IMR-90 (cell line): ENCODE measurements around the gene PGGT1B. TPM values are rescaled to one million over a fixed set of nuclear protein-coding genes. Genes with fewer than 3 reads are reported as not detected.

Source experiments
- ATAC-seq: fragments of 200-7000 bp; cut with Tn5 transposase; 2 replicates; pipeline ENCODE4 v1.9.1; 2020; ENCODE audit warnings: low read depth, mild to moderate bottlenecking, moderate library complexity
- BruUV-seq: library from RNA; stranded (reverse); fragments of 400-500 nt; replicated peaks from 2 replicates; lab custom pipeline; 2021; lab: Mats Ljungman, UMichigan
- CTCF ChIA-PET: fragments of 300-600 bp; formaldehyde crosslinking; extraction: SDS; loops from one replicate; lab custom pipeline; 2021; ENCODE audit warnings: antibody characterized with exemption; lab: Yijun Ruan, JAX
- POLR2A ChIA-PET: fragments of 300-600 bp; sonication (Branson Sonifier 250); formaldehyde crosslinking; loops from one replicate; lab custom pipeline; 2022; ENCODE audit warnings: antibody characterized with exemption; ENCODE audit not compliant: unreplicated experiment; lab: Charles Lee
- DNase-seq: peaks from one replicate; pipeline ENCODE4 v3.0.0; 2013
- H2AFZ ChIP-seq: replicated peaks from 2 replicates; pipeline ENCODE3; 2013; ENCODE audit warnings: low read length, mild to moderate bottlenecking; ENCODE audit not compliant: poor library complexity
- H2AK5ac ChIP-seq: 2 replicates; pipeline ENCODE4 v1.6.1; 2013; ENCODE audit warnings: low read depth, low read length, inconsistent platforms
- H2AK9ac ChIP-seq: replicated peaks from 2 replicates; pipeline ENCODE3; 2013; ENCODE audit warnings: mild to moderate bottlenecking, low read depth, low read length, moderate library complexity; ENCODE audit not compliant: poor library complexity
- H2BK120ac ChIP-seq: 2 replicates; pipeline ENCODE4 v1.6.1; 2013; ENCODE audit warnings: low read depth, low read length, inconsistent platforms
- H2BK15ac ChIP-seq: 3 replicates; pipeline ENCODE4 v1.6.1; 2013; ENCODE audit warnings: low read depth, low read length, inconsistent platforms
- H2BK20ac ChIP-seq: 2 replicates; pipeline ENCODE4 v1.6.1; 2013; ENCODE audit warnings: low read depth, mild to moderate bottlenecking, inconsistent platforms, low read length, moderate library complexity
- H2BK5ac ChIP-seq: 2 replicates; pipeline ENCODE4 v1.6.1; 2013; ENCODE audit warnings: mild to moderate bottlenecking, low read depth, low read length, inconsistent platforms; ENCODE audit not compliant: poor library complexity, severe bottlenecking
- H3K14ac ChIP-seq: replicated peaks from 2 replicates; pipeline ENCODE4 v1.6.1; 2013; ENCODE audit warnings: low read depth, low read length, inconsistent platforms
- H3K18ac ChIP-seq: 2 replicates; pipeline ENCODE4 v1.6.1; 2013; ENCODE audit warnings: low read depth, low read length, control low read depth
- H3K23ac ChIP-seq: 2 replicates; pipeline ENCODE4 v1.6.1; 2013; ENCODE audit warnings: low read depth, low read length, inconsistent platforms
- H3K27ac ChIP-seq: 2 replicates; pipeline ENCODE4 v1.5.1; 2013; ENCODE audit warnings: mild to moderate bottlenecking, control low read depth, low read length; ENCODE audit not compliant: insufficient read depth
- H3K27me3 ChIP-seq: 2 replicates; pipeline ENCODE4 v1.6.1; 2013; ENCODE audit warnings: low read length; ENCODE audit not compliant: control insufficient read depth, insufficient read depth
- H3K36me3 ChIP-seq: 2 replicates; pipeline ENCODE4 v1.6.1; 2013; ENCODE audit warnings: low read length, mixed read lengths; ENCODE audit not compliant: control insufficient read depth, insufficient read depth
- H3K4ac ChIP-seq: 2 replicates; pipeline ENCODE4 v1.6.1; 2013; ENCODE audit warnings: low read depth, low read length, inconsistent platforms
- H3K4me1 ChIP-seq: 2 replicates; pipeline ENCODE4 v1.6.1; 2013; ENCODE audit warnings: low read length, mixed read lengths; ENCODE audit not compliant: control insufficient read depth, insufficient read depth
- H3K4me2 ChIP-seq: 2 replicates; pipeline ENCODE4 v1.6.1; 2013; ENCODE audit warnings: low read depth, mild to moderate bottlenecking, control low read depth, low read length, moderate library complexity
- H3K4me3 ChIP-seq: 2 replicates; pipeline ENCODE4 v1.5.1; 2013; ENCODE audit warnings: low read depth, mild to moderate bottlenecking, control low read depth, low read length, moderate library complexity; ENCODE audit not compliant: insufficient read depth
- H3K56ac ChIP-seq: 2 replicates; pipeline ENCODE4 v1.6.1; 2013; ENCODE audit warnings: low read length, inconsistent platforms; ENCODE audit not compliant: insufficient read depth; ENCODE audit errors: extremely low read depth
- H3K79me1 ChIP-seq, 2 experiments: 2 replicates each; pipeline ENCODE4 v1.6.1; 2013; ENCODE audit warnings: low read length in 2 of 2, inconsistent platforms in 1 of 2, low read depth in 1 of 2
- H3K9ac ChIP-seq: 2 replicates; pipeline ENCODE4 v1.6.1; 2013; ENCODE audit warnings: low read depth, low read length, control low read depth
- H3K9me1 ChIP-seq: 2 replicates; pipeline ENCODE4 v1.6.1; 2013; ENCODE audit warnings: low read length, inconsistent platforms; ENCODE audit not compliant: insufficient read depth
- H3K9me3 ChIP-seq: 2 replicates; pipeline ENCODE4 v1.6.1; 2013; ENCODE audit warnings: low read length; ENCODE audit not compliant: control insufficient read depth, insufficient read depth
- H4K20me1 ChIP-seq: 2 replicates; pipeline ENCODE4 v1.6.1; 2013; ENCODE audit warnings: low read length, inconsistent platforms; ENCODE audit not compliant: insufficient read depth
- H4K5ac ChIP-seq: 2 replicates; pipeline ENCODE4 v1.6.1; 2013; ENCODE audit warnings: mild to moderate bottlenecking, low read depth, low read length, control low read depth
- H4K8ac ChIP-seq, 2 experiments: 2 replicates each; pipeline ENCODE4 v1.6.1; 2013; ENCODE audit warnings: low read depth in 2 of 2, low read length in 2 of 2, control low read depth in 1 of 2, inconsistent platforms in 1 of 2
- H4K91ac ChIP-seq: 2 replicates; pipeline ENCODE4 v1.6.1; 2013; ENCODE audit warnings: low read depth, low read length, inconsistent platforms; ENCODE audit not compliant: insufficient read depth
- BHLHE40 ChIP-seq: fragments of 150-350 bp; IDR thresholded peaks from 2 replicates; pipeline ENCODE4 v1.6.1; 2016; ENCODE audit warnings: mild to moderate bottlenecking, low read depth, low read length
- CTCF ChIP-seq: conservative IDR thresholded peaks from 2 replicates; pipeline ENCODE4 v1.5.1; 2012; ENCODE audit warnings: mild to moderate bottlenecking, low read depth, low read length, improper control_type of control experiment
- ELK1 ChIP-seq: fragments of 150-350 bp; IDR thresholded peaks from 2 replicates; pipeline ENCODE4 v1.6.1; 2016; ENCODE audit warnings: low read depth, mild to moderate bottlenecking, low read length, moderate library complexity, borderline replicate concordance
- FOS ChIP-seq: fragments of 150-350 bp; IDR thresholded peaks from 2 replicates; pipeline ENCODE4 v1.6.1; 2016; ENCODE audit warnings: low read depth, low read length
- POLR2A ChIP-seq: IDR thresholded peaks from 2 replicates; pipeline ENCODE4 v1.6.1; 2012; ENCODE audit warnings: mild to moderate bottlenecking, low read depth, low read length
- RCOR1 ChIP-seq: IDR thresholded peaks from 2 replicates; pipeline ENCODE4 v1.6.1; 2012; ENCODE audit warnings: mild to moderate bottlenecking, low read length, improper control_type of control experiment; ENCODE audit not compliant: insufficient replicate concordance
- USF2 ChIP-seq: fragments of 150-350 bp; IDR thresholded peaks from 2 replicates; pipeline ENCODE4 v1.6.1; 2017; ENCODE audit warnings: mild to moderate bottlenecking, antibody characterized with exemption, low read length, low read depth
- WGBS, 2 experiments: methylation state at CpG; one replicate each; pipeline versions ENCODE4 v1.1.5 to v1.1.7; 2013; ENCODE audit warnings: missing lambda C conversion rate in 2 of 2; ENCODE audit not compliant: insufficient read length in 1 of 2; ENCODE audit errors: extremely low coverage in 2 of 2; 5-methylcytosine and 5-hydroxymethylcytosine counted together
- dilution Hi-C: fragments of 300-500 bp; cut with HindIII; formaldehyde crosslinking; loops from one replicate; pipeline ENCODE4 v1.14.3; 2018; ENCODE audit warnings: low sequenced_read_pairs; ENCODE audit not compliant: unreplicated experiment
- in situ Hi-C: fragments of 300-500 bp; cut with MboI; formaldehyde crosslinking; loops from 3 replicates; pipeline ENCODE4 v1.14.3; 2019; ENCODE audit warnings: low sequenced_read_pairs, inconsistent platforms, mixed read lengths
- intact Hi-C: fragments of 100-400 bp; cut with micrococcal nuclease; formaldehyde crosslinking; loops from 2 replicates; pipeline ENCODE4 v1.10.0; 2022
- polyA plus RNA-seq, 3 experiments: library from polyadenylated mRNA; depleted of rRNA; stranded (reverse); fragments of >200 nt; gene quantifications; 2 replicates each; pipeline ENCODE4 v1.2.3, GENCODE V29; 2012; ENCODE audit warnings: low replicate concordance in 1 of 3
- total RNA-seq: library from RNA; depleted of rRNA; stranded (reverse); fragments of >200 nt; gene quantifications from 2 replicates; pipeline ENCODE4 v1.2.3, GENCODE V29; 2012

Gene PGGT1B
- total and polyA plus RNA-seq, 2 of the 4 experiments (the other 2 are of a cell fraction) = 2.1 to 19.2 TPM

GRCh38 chr5:115227281-115227680 lies 35.4 kb downstream of the PGGT1B start:
- Histone ChIP-seq H2BK5ac (no peak overlapping the region), H2AFZ (no peak overlapping the region), H3K4me2 (no peak overlapping the region), H3K4ac (no peak overlapping the region), H3K9me3 (no peaks in the 10 kb centered on the region), H2BK15ac (no peak overlapping the region), H3K79me1 (peaks cover 3 to 9% of the 10 kb centered on the region in 2 experiments; a peak in 2 of 4 replicates), H3K4me3 (no peak overlapping the region), H3K36me3 (peaks cover 5% of the 10 kb centered on the region), H2AK5ac (no peak overlapping the region), H3K9me1 (peaks cover 3% of the 10 kb centered on the region; the same call in 1 of the 2 replicates), H4K5ac (no peak overlapping the region), H3K27ac (no peak overlapping the region), H4K8ac (no peak overlapping the region), H2AK9ac (no peak overlapping the region), H2BK120ac (no peak overlapping the region), H3K27me3 (no peaks in the 10 kb centered on the region), H3K14ac (no peak overlapping the region), H3K18ac (no peak overlapping the region), H3K9ac (no peak overlapping the region), H3K4me1 (no peaks in the 10 kb centered on the region), H4K91ac (no peak overlapping the region), H4K20me1 (no peaks in the 10 kb centered on the region), H3K56ac (no peak overlapping the region), H2BK20ac (no peak overlapping the region), H3K23ac (no peak overlapping the region)
- DNase-seq (no peak), ATAC-seq (no peak; the same call in 1 of the 2 replicates)
- in situ Hi-C loops = no loop called here
- no TSS peak for BruUV-seq
- ChIA-PET POLR2A (no interaction called here), CTCF (no interaction called here)
- intact Hi-C loops = no loop called here
- WGBS, 2 experiments = no CpG with 5 or more reads among the region's 1 CpG
- dilution Hi-C loops = no loop called here
- TF ChIP-seq USF2 = no peak
- no peak for TF ChIP-seq FOS
- TF ChIP-seq ELK1 = no peak
- TF ChIP-seq CTCF = no peak
- no peak for TF ChIP-seq BHLHE40
- no peak for TF ChIP-seq POLR2A
- TF ChIP-seq RCOR1 = no peak
